GM19438 (cell line): Measurements from ENCODE around the gene ADCY2.

ENCODE experiments used
- ATAC-seq: cut with Tn5 transposase; IDR thresholded peaks from one replicate; pipeline ENCODE4 v1.9.1; 2021; ENCODE audit warnings: low read depth; ENCODE audit not compliant: unreplicated experiment

Gene ADCY2

GRCh38 chr5:7851617-7852289, 455.8 kb downstream of the ADCY2 start:
- no peak for ATAC-seq

GRCh38 chr5:7852542-7852941, 456.6 kb downstream of the ADCY2 start:
- no peak for ATAC-seq

GRCh38 chr5:7852988-7853387, 457.1 kb downstream of the ADCY2 start:
- no peak for ATAC-seq

DNA sequence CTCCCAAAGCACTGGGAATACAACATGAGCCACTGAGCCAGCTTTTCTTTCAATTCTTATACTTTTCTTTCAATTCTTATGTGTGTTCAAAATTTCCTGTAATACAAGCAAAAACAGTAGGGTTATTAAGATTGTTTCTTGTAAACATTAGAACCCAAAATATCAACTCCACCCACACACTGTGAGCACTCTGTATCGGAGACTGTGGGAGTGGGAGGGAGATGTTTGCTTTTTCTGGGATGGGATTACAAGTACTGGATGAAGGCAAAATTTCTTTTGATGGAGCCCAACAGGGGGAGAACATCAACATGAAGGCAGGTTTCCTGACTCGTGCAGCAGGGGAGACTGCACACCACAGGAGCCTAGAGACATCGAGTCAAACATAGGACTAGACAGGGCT, 459.7 kb downstream of the ADCY2 start:
- ATAC-seq, result no peak

DNA sequence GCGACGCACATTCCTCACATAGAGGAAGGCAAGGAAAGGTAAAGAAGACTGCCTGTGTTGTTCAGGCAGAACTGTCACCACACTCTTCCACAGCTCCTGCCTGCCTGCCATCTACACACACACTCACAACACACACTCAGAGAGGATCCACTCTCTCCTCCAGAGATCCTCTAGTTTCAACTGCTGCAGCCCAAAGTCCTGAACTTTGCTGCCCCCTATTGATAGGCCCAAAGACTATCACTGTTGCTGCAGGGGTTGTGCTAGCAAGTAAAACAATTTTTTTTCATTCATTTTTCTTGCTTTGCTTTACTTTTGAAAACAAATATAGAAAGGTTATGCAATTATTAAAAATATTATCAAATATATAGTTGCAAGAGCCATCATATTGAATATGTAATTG, 460.9 kb downstream of the ADCY2 start:
- no peak for ATAC-seq

- ATAC-seq, result no peak
These were observed 461.4 kb downstream of the ADCY2 start for GRCh38 chr5:7857361-7857760.

- ATAC-seq, result no peak
These were observed 462.1 kb downstream of the ADCY2 start for GRCh38 chr5:7857926-7858632.

DNA sequence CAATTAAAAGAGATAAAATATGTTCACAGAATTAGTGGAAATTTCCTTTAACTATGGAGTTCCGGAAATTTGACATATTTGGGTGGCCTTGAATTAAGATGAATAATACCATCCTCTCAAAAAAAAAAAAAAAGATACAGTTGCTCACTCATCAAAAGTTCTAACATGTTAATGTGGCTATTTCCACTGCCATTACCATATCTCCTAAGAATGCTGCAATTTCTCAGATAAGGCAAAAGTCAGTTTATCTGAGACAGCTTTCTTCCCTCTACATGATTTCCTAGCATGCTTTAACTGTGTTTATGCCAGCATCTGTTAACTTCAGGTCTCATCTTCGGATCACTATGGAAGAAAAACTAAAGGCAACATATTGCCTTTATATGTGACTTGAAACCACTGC, 470.3 kb downstream of the ADCY2 start:
- ATAC-seq, result no peak

GRCh38 chr5:7867260-7867659, 471.3 kb downstream of the ADCY2 start:
- no peak for ATAC-seq

GRCh38 chr5:7868427-7868772, 472.5 kb downstream of the ADCY2 start:
- peak; percentile 0 for ATAC-seq

DNA sequence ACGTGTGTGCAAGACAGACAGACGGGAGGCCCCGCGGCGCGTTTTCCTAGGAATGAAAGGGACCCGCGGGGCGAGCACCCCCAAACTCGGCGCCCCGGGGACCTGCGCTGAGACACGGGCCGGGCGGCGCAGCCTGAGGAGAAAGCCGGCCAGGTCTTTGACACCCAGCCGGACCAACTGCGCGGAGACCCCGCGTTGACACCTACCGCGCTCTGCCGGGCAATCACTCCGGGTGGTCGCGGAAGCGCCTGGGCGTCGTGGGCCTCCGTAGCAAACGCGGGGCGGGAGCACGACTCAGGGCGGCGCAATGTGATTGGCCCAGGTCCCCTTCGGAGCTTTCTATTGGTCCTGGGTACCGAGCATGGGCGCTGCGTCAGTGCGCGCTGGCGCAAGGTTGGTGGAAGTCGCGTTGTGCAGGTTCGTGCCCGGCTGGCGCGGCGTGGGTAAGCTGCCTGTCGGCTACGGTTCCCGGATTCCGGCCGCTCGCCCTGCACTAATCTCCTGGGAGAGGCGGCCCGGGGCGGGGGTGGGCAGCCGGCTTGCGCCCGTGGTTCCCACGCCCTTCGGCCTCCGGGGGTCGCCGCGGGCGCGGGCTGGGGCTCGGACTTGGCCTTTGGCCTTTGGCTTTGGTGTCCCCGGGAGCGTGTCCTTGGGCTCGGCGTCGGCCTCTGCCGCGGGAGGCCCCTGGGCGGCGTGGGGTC, 473.0 kb downstream of the ADCY2 start, which contains the start of the genes FASTKD3 and MTRR:
Gene FASTKD3, minus strand, starts transcription at position 259 of the 701 bp plus-strand sequence. CDS start 948 bp downstream, outside the sequence.
Gene MTRR, plus strand, starts transcription at position 376 of the 701 bp plus-strand sequence. CDS start 1,647 bp downstream, outside the sequence.
- ATAC-seq, result peak; percentile 93

- ATAC-seq, result peak; percentile 26
These were observed 473.7 kb downstream of the ADCY2 start for GRCh38 chr5:7869474-7870136.

- ATAC-seq, result no peak
These were observed 475.7 kb downstream of the ADCY2 start for GRCh38 chr5:7871653-7872052.

- no peak for ATAC-seq
These were observed 476.7 kb downstream of the ADCY2 start for GRCh38 chr5:7872517-7873130.

DNA sequence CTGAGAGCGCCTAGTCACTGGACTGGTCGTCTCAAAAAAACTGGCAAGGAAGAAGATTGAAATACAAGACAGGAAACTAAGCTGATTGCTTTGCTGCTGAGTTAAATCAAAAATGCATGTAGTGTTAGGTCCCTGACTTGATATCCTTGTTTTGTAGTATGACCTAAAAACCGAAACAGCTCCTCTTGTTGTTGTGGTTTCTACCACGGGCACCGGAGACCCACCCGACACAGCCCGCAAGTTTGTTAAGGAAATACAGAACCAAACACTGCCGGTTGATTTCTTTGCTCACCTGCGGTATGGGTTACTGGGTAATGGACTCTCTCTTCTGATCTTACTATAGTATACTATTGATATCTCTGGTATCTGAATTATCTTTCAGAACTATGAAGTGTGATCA, 477.3 kb downstream of the ADCY2 start:
- ATAC-seq, result no peak

- ATAC-seq, result no peak
These were observed 478.7 kb downstream of the ADCY2 start for GRCh38 chr5:7874639-7875038.

GRCh38 chr5:7875151-7875550, 479.2 kb downstream of the ADCY2 start:
- ATAC-seq, result no peak

GRCh38 chr5:7876867-7877266, 480.9 kb downstream of the ADCY2 start:
- peak; percentile 39 for ATAC-seq

DNA sequence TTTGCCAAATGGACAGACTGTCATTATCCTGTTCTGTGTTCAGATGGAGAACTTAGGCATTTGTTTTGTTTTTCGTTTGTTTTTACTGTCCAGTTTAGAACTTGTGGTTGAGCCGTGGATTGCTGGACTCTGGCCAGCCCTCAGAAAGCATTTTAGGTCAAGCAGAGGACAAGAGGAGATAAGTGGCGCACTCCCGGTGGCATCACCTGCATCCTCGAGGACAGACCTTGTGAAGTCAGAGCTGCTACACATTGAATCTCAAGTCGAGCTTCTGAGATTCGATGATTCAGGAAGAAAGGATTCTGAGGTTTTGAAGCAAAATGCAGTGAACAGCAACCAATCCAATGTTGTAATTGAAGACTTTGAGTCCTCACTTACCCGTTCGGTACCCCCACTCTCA, 481.9 kb downstream of the ADCY2 start:
- no peak for ATAC-seq

- ATAC-seq, result peak; percentile 88
These were observed 482.5 kb downstream of the ADCY2 start for GRCh38 chr5:7878381-7878873.
